B cell (primary cell): ENCODE results near the gene NAT14. TPM values are rescaled to one million over a fixed set of nuclear protein-coding genes. Genes with fewer than 3 reads are reported as not detected.
A peak's percentile ranks its signal among the peaks of the same experiment; 100 is the strongest.

Experiments used
- ATAC-seq: fragments of 200-7000 bp; cut with Tn5 transposase; one replicate; pipeline ENCODE4 v1.10.0; 2021; ENCODE audit warnings: low read depth, mild to moderate bottlenecking, moderate number of reproducible peaks, moderate library complexity
- CTCF ChIA-PET: fragments of 350-600 bp; sonication (Branson Sonifier 250); formaldehyde crosslinking; loops from one replicate; lab custom pipeline; 2021; ENCODE audit warnings: antibody characterized with exemption, inconsistent platforms; lab: Charles Lee
- POLR2A ChIA-PET: fragments of 350-600 bp; sonication (Branson Sonifier 250); formaldehyde crosslinking; loops from one replicate; lab custom pipeline; 2021; ENCODE audit warnings: antibody characterized with exemption; lab: Charles Lee
- DNase-seq: peaks from one replicate; pipeline ENCODE4 v3.0.0; 2013
- H2AFZ ChIP-seq: 2 replicates; pipeline ENCODE4 v1.6.1; 2012; ENCODE audit warnings: mild to moderate bottlenecking, low read depth, low read length; ENCODE audit not compliant: insufficient read depth, poor library complexity, severe bottlenecking
- H3K27ac ChIP-seq, 2 donors: 1 replicate in 1 of 2; 2 replicates in 1 of 2; pipeline ENCODE4 v1.5.1; 2012 to 2013; ENCODE audit warnings: low read length in 2 of 2, mild to moderate bottlenecking in 2 of 2, moderate library complexity in 1 of 2
- H3K27me3 ChIP-seq, 4 experiments: fragments of 200-600 bp in 1 of 4; sonication (generic) in 1 of 4; replicated peaks in 1 of 4; 1 replicate in 2 of 4; 2 replicates in 2 of 4; pipeline versions ENCODE4 v1.6.1 to v1.7.0; 2013 to 2016; ENCODE audit warnings: low read length in 3 of 4, mild to moderate bottlenecking in 2 of 4, mixed read lengths in 1 of 4, moderate library complexity in 1 of 4; ENCODE audit not compliant: insufficient read depth in 4 of 4, control insufficient read depth in 3 of 4; ENCODE audit errors: control extremely low read depth in 1 of 4
- H3K36me3 ChIP-seq, 2 experiments: replicated peaks in 1 of 2; 1 replicate in 1 of 2; 2 replicates in 1 of 2; pipeline versions ENCODE4 v1.6.1 to v1.7.1; 2013; ENCODE audit warnings: low read length in 1 of 2; ENCODE audit not compliant: insufficient read depth in 2 of 2, control insufficient read depth in 1 of 2; ENCODE audit errors: control extremely low read depth in 1 of 2, extremely low read depth in 1 of 2
- H3K4me1 ChIP-seq, 2 donors: fragments of 200-600 bp in 1 of 2; sonication (generic) in 1 of 2; 1 replicate in 1 of 2; 2 replicates in 1 of 2; pipeline versions ENCODE4 v1.5.1 to v1.6.1; 2013 to 2017; ENCODE audit warnings: low read length in 2 of 2; ENCODE audit not compliant: control insufficient read depth in 2 of 2, insufficient read depth in 2 of 2
- H3K4me2 ChIP-seq: replicated peaks from 2 replicates; pipeline ENCODE3; 2012; ENCODE audit warnings: mild to moderate bottlenecking, low read depth, low read length; ENCODE audit not compliant: poor library complexity, severe bottlenecking
- H3K4me3 ChIP-seq, 5 experiments: fragments of 200-600 bp in 1 of 5; sonication (generic) in 1 of 5; 1 replicate in 3 of 5; 2 replicates in 2 of 5; pipeline versions ENCODE4 v1.5.1 to v1.7.0; 2011 to 2016; ENCODE audit warnings: low read length in 4 of 5, mild to moderate bottlenecking in 4 of 5, low read depth in 2 of 5, control low read depth in 1 of 5, moderate library complexity in 1 of 5; ENCODE audit not compliant: insufficient read depth in 1 of 5; ENCODE audit errors: control extremely low read depth in 1 of 5, extremely low read depth in 1 of 5
- H3K79me2 ChIP-seq: fragments of 200-600 bp; sonication (generic); one replicate; pipeline ENCODE4 v1.6.0; 2016; ENCODE audit warnings: low read length; ENCODE audit not compliant: control insufficient read depth, insufficient read depth
- H3K9ac ChIP-seq: fragments of 200-600 bp; sonication (generic); 2 replicates; pipeline ENCODE4 v1.6.1; 2017; ENCODE audit warnings: mild to moderate bottlenecking, low read length, moderate library complexity
- H3K9me3 ChIP-seq, 3 donors: one replicate each; pipeline versions ENCODE4 v1.6.1 to v1.7.1; 2013; ENCODE audit warnings: low read length in 2 of 3; ENCODE audit not compliant: control insufficient read depth in 2 of 3, insufficient read depth in 1 of 3; ENCODE audit errors: control extremely low read depth in 1 of 3
- H4K20me1 ChIP-seq: 2 replicates; pipeline ENCODE4 v1.6.0; 2012; ENCODE audit warnings: mild to moderate bottlenecking, low read length; ENCODE audit not compliant: insufficient read depth, control insufficient read depth, poor library complexity, severe bottlenecking
- H3K27ac Mint-ChIP-seq: one replicate; pipeline ENCODE4 v1.8.0; 2021; ENCODE audit warnings: mixed read lengths
- H3K27me3 Mint-ChIP-seq: one replicate; pipeline ENCODE4 v1.8.0; 2021; ENCODE audit warnings: mixed read lengths
- H3K4me1 Mint-ChIP-seq: one replicate; pipeline ENCODE4 v1.8.0; 2021; ENCODE audit warnings: mixed read lengths
- H3K4me3 Mint-ChIP-seq: one replicate; pipeline ENCODE4 v1.8.0; 2021; ENCODE audit warnings: mixed read lengths
- H3K9me3 Mint-ChIP-seq: one replicate; pipeline ENCODE4 v1.8.0; 2022; ENCODE audit warnings: mixed read lengths; ENCODE audit not compliant: insufficient read depth
- CTCF ChIP-seq: fragments of 200-600 bp; IDR thresholded peaks from one replicate; pipeline ENCODE4 v1.8.0; 2022; ENCODE audit warnings: antibody characterized with exemption, mild to moderate bottlenecking
- EZH2 ChIP-seq: IDR thresholded peaks from 2 replicates; pipeline ENCODE4 v1.6.1; 2012; ENCODE audit warnings: borderline replicate concordance, low read depth, mild to moderate bottlenecking, moderate library complexity, low read length; ENCODE audit not compliant: insufficient read depth, poor library complexity, severe bottlenecking
- WGBS: methylation state at CpG from one replicate; pipeline ENCODE4 v1.1.5; 2013; ENCODE audit warnings: missing lambda C conversion rate; ENCODE audit not compliant: insufficient coverage; 5-methylcytosine and 5-hydroxymethylcytosine counted together
- intact Hi-C: fragments of 100-400 bp; cut with micrococcal nuclease; formaldehyde crosslinking; loops from one replicate; pipeline ENCODE4 v1.10.0; 2022
- polyA plus RNA-seq: library from polyadenylated mRNA; depleted of rRNA; stranded (reverse); fragments of >200 nt; gene quantifications from 2 replicates; pipeline ENCODE4 v1.2.3, GENCODE V29; 2012
- total RNA-seq, 2 donors: library from RNA; stranded (reverse); fragments of 120-200 nt in 1 of 2; gene quantifications; 1 replicate in 1 of 2; 2 replicates in 1 of 2; pipeline versions ENCODE4 v1.2.3 to v1.2.4, GENCODE V29; 2013 to 2022

Gene NAT14
- total and polyA plus RNA-seq, 2 donors (not counting 1 experiment from before 2014, with no cell fraction given), result 10.7 to 15.1 TPM

- peak overlapping the region; percentile 62 for H3K4me2 ChIP-seq
- intact Hi-C loops, result no loop called here
- Mint-ChIP-seq H3K27ac (no peak overlapping the region), H3K4me1 (peaks cover 20% of the 10 kb centered on the region), H3K4me3 (no peak overlapping the region), H3K9me3 (no peaks in the 10 kb centered on the region), H3K27me3 (peaks cover 64% of the 10 kb centered on the region)
- CTCF ChIA-PET, result no interaction called here
- H3K79me2 ChIP-seq, result no peaks in the 10 kb centered on the region
- peaks cover 0 to 74% (median 45%) of the 10 kb centered on the region in 4 experiments for H3K27me3 ChIP-seq
- DNase-seq, result peak; percentile 60
- no peak overlapping the region for H3K4me3 ChIP-seq
- no peaks in the 10 kb centered on the region for H4K20me1 ChIP-seq
- no peaks in the 10 kb centered on the region for H3K36me3 ChIP-seq
- no peak overlapping the region for H3K27ac ChIP-seq
- H2AFZ ChIP-seq, result no peak overlapping the region
- H3K4me1 ChIP-seq, result peaks cover 21 to 37% of the 10 kb centered on the region in 2 donors
- 4% methylated on average over 66 of the region's 72 CpGs for WGBS
- H3K9me3 ChIP-seq, result peaks cover 0 to 29% (median 0%) of the 10 kb centered on the region in 3 donors
- no peak overlapping the region for H3K9ac ChIP-seq
- POLR2A ChIA-PET, result no interaction called here
- no peak for ATAC-seq
- TF ChIP-seq EZH2, result no peak
- no peak for TF ChIP-seq CTCF
Measured at GRCh38 chr19:55442372-55442961, 42.5 kb upstream of the NAT14 start.

GRCh38 chr19:55443045-55443823 lies 41.8 kb upstream of the NAT14 start, which contains the start of gene SHISA7:
Gene SHISA7 (minus strand): TSS chr19:55443300. CDS start chr19:55442863, 437 bp downstream.
- CTCF ChIA-PET, result interaction anchor here (0.8 to 0.9 kb wide), 2 partner anchors 23 to 366 kb away, joined by 3 to 6 read pairs; no protein-coding TSS in a partner anchor
- Histone ChIP-seq H3K27me3 (peaks cover 0 to 66% (median 42%) of the 10 kb centered on the region in 4 experiments), H2AFZ (no peak within 1 kb of the TSS), H3K4me2 (peak within 1 kb of the TSS; percentile 62), H3K4me3 (peak within 1 kb of the TSS in 1 of 5 experiments; percentile 22), H3K27ac (no peak within 1 kb of the TSS), H3K9ac (no peak within 1 kb of the TSS), H3K9me3 (peaks cover 0 to 24% (median 0%) of the 10 kb centered on the region in 3 donors), H3K79me2 (no peaks in the 10 kb centered on the region), H4K20me1 (no peaks in the 10 kb centered on the region), H3K36me3 (no peaks in the 10 kb centered on the region), H3K4me1 (peaks cover 21 to 37% of the 10 kb centered on the region in 2 donors)
- Mint-ChIP-seq H3K9me3 (no peaks in the 10 kb centered on the region), H3K27ac (no peak within 1 kb of the TSS), H3K27me3 (peaks cover 62% of the 10 kb centered on the region), H3K4me1 (peaks cover 20% of the 10 kb centered on the region), H3K4me3 (no peak within 1 kb of the TSS)
- intact Hi-C loops, result no loop called here
- 4% methylated on average over 41 of the region's 43 CpGs for WGBS
- DNase-seq, result peak; percentile 27
- TF ChIP-seq CTCF, result no peak
- TF ChIP-seq EZH2, result no peak
- ATAC-seq, result no peak
- POLR2A ChIA-PET, result no interaction called here
